AG04450 (cell line): ENCODE measurements around the gene ATP2B3. TPM values are rescaled to one million over a fixed set of nuclear protein-coding genes. Genes with fewer than 3 reads are reported as not detected.

Source experiments
- CTCF ChIA-PET: fragments of 300-600, 350-600 bp; formaldehyde crosslinking; extraction: SDS; loops from one replicate; lab custom pipeline; 2022; ENCODE audit warnings: antibody characterized with exemption, inconsistent platforms; lab: Charles Lee
- POLR2A ChIA-PET: fragments of 350-600 bp; formaldehyde crosslinking; extraction: SDS; loops from one replicate; lab custom pipeline; 2021; ENCODE audit warnings: antibody characterized with exemption, inconsistent platforms; lab: Yijun Ruan, JAX
- DNase-seq: peaks from one replicate; pipeline ENCODE4 v3.0.0-alpha.2; 2011; ENCODE audit warnings: low read depth, low spot score
- H3K27ac ChIP-seq: one replicate; pipeline ENCODE4 v1.5.1; 2012; ENCODE audit warnings: low read depth, low read length, control low read depth
- H3K27me3 ChIP-seq: one replicate; pipeline ENCODE4 v1.6.0; 2012; ENCODE audit warnings: low read length; ENCODE audit not compliant: control insufficient read depth, insufficient read depth
- H3K4me3 ChIP-seq: 2 replicates; pipeline ENCODE4 v1.5.1; 2011; ENCODE audit warnings: mild to moderate bottlenecking, low read depth, low read length, control low read depth
- H3K9me3 ChIP-seq: 2 replicates; pipeline ENCODE4 v1.5.1; 2012; ENCODE audit warnings: low read length; ENCODE audit not compliant: control insufficient read depth, insufficient read depth
- polyA plus RNA-seq: library from polyadenylated mRNA; depleted of rRNA; stranded (reverse); fragments of >200 nt; gene quantifications from 2 replicates; pipeline ENCODE4 v1.2.3, GENCODE V29; 2011
- TF ChIP-seq, protein P1 (sequence below): IDR thresholded peaks from 2 replicates; pipeline ENCODE4 v1.5.1; 2011; ENCODE audit warnings: low read depth, low read length, control low read depth, inconsistent platforms

The ATP2B3 gene
- polyA plus RNA-seq, 1 experiment, result 0.01 TPM

DNA sequence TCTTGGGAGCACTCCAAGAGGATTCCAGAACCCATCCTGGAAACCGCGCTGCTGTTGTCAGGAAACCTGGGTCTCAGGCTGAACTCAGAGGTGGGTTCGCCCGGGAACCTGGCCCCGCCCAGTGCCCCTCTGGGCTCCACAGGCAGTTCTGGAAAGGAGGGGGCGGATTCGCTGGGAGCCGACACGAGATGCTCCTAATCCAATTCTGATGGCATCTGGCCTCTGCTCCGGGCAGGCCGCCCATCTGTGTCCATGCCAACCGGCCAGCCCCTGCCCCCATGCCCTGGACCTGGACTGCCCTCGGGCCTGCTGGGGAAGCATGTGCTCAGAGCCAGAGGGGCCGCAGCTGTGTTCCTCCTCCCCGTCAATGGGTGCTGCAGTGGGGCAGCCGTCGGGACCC is 21.0 kb downstream of the ATP2B3 start:
- CTCF ChIA-PET, result interaction anchor here (1.2 to 3.9 kb wide), 7 partner anchors 13 to 169 kb away, joined by 3 to 64 read pairs (median 5); no protein-coding TSS in a partner anchor
- no peak overlapping the region for H3K27ac ChIP-seq

DNA sequence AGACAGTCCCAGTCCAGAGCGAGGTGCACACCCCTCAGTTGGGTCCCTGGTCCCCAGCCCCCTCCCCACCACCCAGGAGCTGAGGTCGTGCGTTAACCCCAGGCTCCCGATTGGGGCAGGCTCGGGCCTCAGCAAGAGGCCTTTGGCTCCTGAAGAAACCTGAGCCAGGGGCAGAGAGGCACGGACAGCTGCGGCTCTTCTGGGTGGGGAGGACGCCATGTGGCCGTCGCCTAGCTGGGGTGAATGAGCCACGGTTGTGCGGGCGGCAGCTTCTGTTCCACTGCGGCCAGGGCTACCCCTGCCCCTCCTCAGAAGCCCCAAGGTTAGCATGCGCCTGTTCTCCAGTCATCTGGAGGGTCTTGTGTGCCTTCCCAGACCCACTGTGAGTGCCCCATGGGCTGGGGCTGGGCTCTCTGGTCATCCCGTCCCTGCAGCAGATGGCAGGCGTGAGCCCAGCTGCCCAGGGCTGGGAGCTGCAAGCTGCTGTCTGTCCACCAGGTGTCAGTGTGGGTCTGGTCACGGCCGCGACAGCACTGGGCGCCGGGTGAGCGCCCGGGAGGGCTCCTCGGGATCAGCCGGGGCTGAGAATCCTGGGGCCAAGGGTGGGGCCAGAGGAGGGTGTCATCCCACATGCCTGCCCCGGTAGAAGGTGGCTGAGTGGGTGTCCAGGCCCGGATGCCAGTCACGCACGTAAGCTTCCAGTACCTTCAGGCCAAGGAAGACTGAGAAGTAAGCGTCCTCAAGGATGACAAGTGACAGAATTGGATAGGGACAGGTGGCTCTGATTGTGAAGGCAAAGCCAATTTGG is 21.9 kb downstream of the ATP2B3 start:
- CTCF ChIA-PET, result interaction anchor here (0.5 to 3.9 kb wide), 20 partner anchors 10 to 195 kb away, joined by 3 to 64 read pairs (median 3); partner anchors contain the start of gene SLC6A8
- no peaks in the 10 kb centered on the region for H3K9me3 ChIP-seq
- H3K27me3 ChIP-seq, result no peaks in the 10 kb centered on the region
- H3K4me3 ChIP-seq, result no peak overlapping the region
- POLR2A ChIA-PET, result no interaction called here
- TF ChIP-seq, protein P1, sequence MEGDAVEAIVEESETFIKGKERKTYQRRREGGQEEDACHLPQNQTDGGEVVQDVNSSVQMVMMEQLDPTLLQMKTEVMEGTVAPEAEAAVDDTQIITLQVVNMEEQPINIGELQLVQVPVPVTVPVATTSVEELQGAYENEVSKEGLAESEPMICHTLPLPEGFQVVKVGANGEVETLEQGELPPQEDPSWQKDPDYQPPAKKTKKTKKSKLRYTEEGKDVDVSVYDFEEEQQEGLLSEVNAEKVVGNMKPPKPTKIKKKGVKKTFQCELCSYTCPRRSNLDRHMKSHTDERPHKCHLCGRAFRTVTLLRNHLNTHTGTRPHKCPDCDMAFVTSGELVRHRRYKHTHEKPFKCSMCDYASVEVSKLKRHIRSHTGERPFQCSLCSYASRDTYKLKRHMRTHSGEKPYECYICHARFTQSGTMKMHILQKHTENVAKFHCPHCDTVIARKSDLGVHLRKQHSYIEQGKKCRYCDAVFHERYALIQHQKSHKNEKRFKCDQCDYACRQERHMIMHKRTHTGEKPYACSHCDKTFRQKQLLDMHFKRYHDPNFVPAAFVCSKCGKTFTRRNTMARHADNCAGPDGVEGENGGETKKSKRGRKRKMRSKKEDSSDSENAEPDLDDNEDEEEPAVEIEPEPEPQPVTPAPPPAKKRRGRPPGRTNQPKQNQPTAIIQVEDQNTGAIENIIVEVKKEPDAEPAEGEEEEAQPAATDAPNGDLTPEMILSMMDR, result peak; percentile 83
- no peak overlapping the region for H3K27ac ChIP-seq
- DNase-seq, result no peak

More for the DNA sequence above, 21.0 kb downstream of the ATP2B3 start:
- DNase-seq, result no peak
- H3K27me3 ChIP-seq, result no peaks in the 10 kb centered on the region
- POLR2A ChIA-PET, result no interaction called here
- H3K4me3 ChIP-seq, result no peak overlapping the region
- TF ChIP-seq, protein P1, result no peak
- no peaks in the 10 kb centered on the region for H3K9me3 ChIP-seq

DNA sequence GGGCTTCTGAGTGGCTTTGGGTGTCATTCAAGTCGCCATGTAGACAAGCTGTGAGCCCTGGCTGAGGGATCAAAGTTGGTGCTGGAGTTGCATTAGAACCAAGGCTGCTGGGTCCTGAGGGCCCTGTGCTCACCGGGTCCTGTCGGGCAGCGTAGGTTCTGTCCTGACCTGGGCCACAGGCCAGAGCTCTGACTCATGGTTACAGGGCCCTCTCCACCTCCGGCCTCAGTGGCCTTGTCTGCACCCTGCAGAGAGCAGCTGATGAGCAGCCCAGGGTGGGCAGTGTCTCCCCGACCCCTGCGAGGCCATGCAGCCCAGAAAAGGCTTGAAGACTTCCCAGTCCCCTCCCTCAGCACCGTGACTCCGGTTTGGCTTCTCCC is 22.5 kb downstream of the ATP2B3 start:
- ChIA-PET CTCF (interaction anchor here (0.6 to 3.9 kb wide), 13 partner anchors 10 to 196 kb away, joined by 3 to 64 read pairs (median 4); no protein-coding TSS in a partner anchor), POLR2A (no interaction called here)
- Histone ChIP-seq H3K9me3 (no peaks in the 10 kb centered on the region), H3K27ac (no peak overlapping the region), H3K27me3 (no peaks in the 10 kb centered on the region), H3K4me3 (no peak overlapping the region)
- DNase-seq, result no peak
- TF ChIP-seq, protein P1, result no peak

DNA sequence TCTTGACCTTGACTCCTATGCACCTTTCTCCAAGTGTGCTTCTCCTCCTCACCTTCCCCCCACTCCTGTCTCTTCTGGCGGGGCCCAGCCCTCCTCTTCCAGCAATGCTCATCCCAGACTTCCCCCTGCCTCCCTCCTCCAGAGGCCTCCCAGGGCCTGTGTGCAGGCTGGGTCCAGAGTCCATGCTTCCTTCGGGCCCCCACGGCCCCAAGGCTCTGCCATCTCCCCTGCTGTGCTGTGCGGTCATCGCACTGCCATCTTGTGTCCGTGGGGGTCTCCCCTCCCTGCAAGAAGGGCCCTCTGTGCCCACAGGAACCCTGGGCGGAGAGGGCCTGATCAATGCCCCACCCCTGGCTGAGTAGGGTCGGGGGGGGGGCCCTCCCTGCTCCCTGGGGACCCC is 27.3 kb downstream of the ATP2B3 start:
- CTCF ChIA-PET, result interaction anchor here (1.1 kb wide), 1 partner anchor 122 kb away, joined by 4 read pairs; no protein-coding TSS in a partner anchor
- H3K4me3 ChIP-seq, result no peak overlapping the region

More for the DNA sequence above, 27.3 kb downstream of the ATP2B3 start:
- Histone ChIP-seq H3K9me3 (no peaks in the 10 kb centered on the region), H3K27ac (no peak overlapping the region), H3K27me3 (peaks cover 2% of the 10 kb centered on the region)
- POLR2A ChIA-PET, result no interaction called here
- DNase-seq, result no peak
- TF ChIP-seq, protein P1, result no peak
